HG02884 (cell line): Measurements from ENCODE around the gene TICAM1.

Experiments
- ATAC-seq: cut with Tn5 transposase; IDR thresholded peaks from one replicate; pipeline ENCODE4 v1.9.1; 2021; ENCODE audit warnings: mild to moderate bottlenecking, moderate library complexity; ENCODE audit not compliant: unreplicated experiment

TICAM1 gene

GRCh38 chr19:4773047-4773640 lies 58.4 kb downstream of the TICAM1 start:
- no peak for ATAC-seq

GRCh38 chr19:4772566-4772965 lies 58.9 kb downstream of the TICAM1 start:
- no peak for ATAC-seq

- no peak for ATAC-seq
Measured at GRCh38 chr19:4768934-4769777, 62.4 kb downstream of the TICAM1 start.
